SK-N-MC (cell line): ENCODE measurements around the gene TPPP.
"Not testable (repeated sequence)": the region's sequence is repeated elsewhere in the genome, so short reads cannot be mapped to it uniquely, and the experiment has no call there.

Experiments used
- EZH2 ChIP-seq: fragments of 200-600 bp; sonication (generic); IDR thresholded peaks from one replicate; pipeline ENCODE4 v1.6.1; 2017; ENCODE audit warnings: antibody characterized with exemption
- FOXP2 ChIP-seq: optimal IDR thresholded peaks from 2 replicates; pipeline ENCODE3; 2011; ENCODE audit warnings: mild to moderate bottlenecking, moderate library complexity; ENCODE audit not compliant: insufficient read depth; ENCODE audit errors: extremely low read length, control extremely low read depth
- POLR2AphosphoS5 ChIP-seq: IDR thresholded peaks from 2 replicates; pipeline ENCODE4 v1.6.1; 2012; ENCODE audit warnings: mild to moderate bottlenecking, low read depth, low read length, borderline replicate concordance

DNA sequence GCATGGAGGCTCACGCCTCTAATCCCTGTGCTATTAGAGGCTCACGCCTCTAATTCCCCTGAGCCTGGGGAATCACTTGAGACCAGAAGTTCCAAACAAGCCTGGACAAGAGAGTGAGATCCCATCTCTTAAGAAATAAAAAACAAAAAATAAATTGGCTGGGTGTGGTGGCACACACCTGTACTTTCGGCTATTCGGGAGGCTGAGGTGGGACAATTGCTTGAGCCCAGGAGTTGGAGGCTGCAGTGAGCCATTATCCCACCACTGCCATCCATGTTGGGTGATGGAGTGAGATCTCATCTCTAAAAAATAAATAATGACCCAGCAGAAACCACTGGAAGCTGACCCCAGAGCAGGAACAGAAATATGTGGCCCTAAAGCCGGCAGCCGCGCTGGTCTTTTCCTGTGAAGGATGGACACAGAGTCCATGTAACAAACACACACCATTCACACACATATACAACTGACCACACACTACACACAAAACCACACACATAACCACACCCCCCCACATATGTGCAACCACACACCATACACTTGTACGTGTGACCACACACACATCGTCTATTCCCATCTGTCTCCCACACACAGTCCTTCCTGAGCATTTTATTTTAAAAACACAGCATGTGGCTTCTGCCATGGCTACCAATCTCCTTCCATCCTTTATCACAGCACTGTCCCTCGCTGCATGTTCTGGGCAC is 39.8 kb upstream of the TPPP start:
- not testable (repeated sequence) for TF ChIP-seq POLR2AphosphoS5, EZH2, FOXP2
